OCI-LY3 (cell line): ENCODE results near the gene ZAP70.
"Not testable (repeated sequence)": the region's sequence is repeated elsewhere in the genome, so short reads cannot be mapped to it uniquely, and the experiment has no call there.

Experiments used
- H2AFZ ChIP-seq: fragments of 200-600, 300-600 bp; shearing (Covaris generic); 2 replicates; pipeline ENCODE4 v1.6.0; 2014; ENCODE audit warnings: antibody characterized with exemption, low read depth, low read length
- H3K27ac ChIP-seq: fragments of 200-600, 300-600 bp; sonication (generic); 2 replicates; pipeline ENCODE4 v1.5.1; 2014; ENCODE audit warnings: mild to moderate bottlenecking, low read length, moderate library complexity, mixed read lengths
- H3K27me3 ChIP-seq: fragments of 200-600, 300-600 bp; sonication (generic); 2 replicates; pipeline ENCODE4 v1.6.1; 2014; ENCODE audit warnings: low read depth, low read length, mixed read lengths
- H3K36me3 ChIP-seq: fragments of 200-600, 300-600 bp; sonication (generic); replicated peaks from 2 replicates; pipeline ENCODE3; 2014; ENCODE audit warnings: low read depth, low read length, mixed read lengths
- H3K4me1 ChIP-seq: fragments of 300-600, 200-600 bp; sonication (generic); 2 replicates; pipeline ENCODE4 v1.6.1; 2014; ENCODE audit warnings: low read length, mixed read lengths
- H3K4me2 ChIP-seq: fragments of 200-600, 300-600 bp; sonication (generic); 2 replicates; pipeline ENCODE4 v1.6.1; 2014; ENCODE audit warnings: low read length, mixed read lengths
- H3K4me3 ChIP-seq: fragments of 300-600, 200-600 bp; sonication (generic); 2 replicates; pipeline ENCODE4 v1.5.1; 2014; ENCODE audit warnings: antibody characterized with exemption, mild to moderate bottlenecking, low read length, moderate library complexity
- H3K79me2 ChIP-seq: fragments of 300-600, 200-600 bp; shearing (Covaris generic); 2 replicates; pipeline ENCODE4 v1.6.1; 2014; ENCODE audit warnings: mild to moderate bottlenecking, low read length, mixed read lengths
- H3K9ac ChIP-seq: fragments of 300-600, 200-600 bp; shearing (Covaris generic); 2 replicates; pipeline ENCODE4 v1.6.0; 2014; ENCODE audit warnings: mild to moderate bottlenecking, low read length, moderate library complexity
- H3K9me3 ChIP-seq: fragments of 200-600, 300-600 bp; shearing (Covaris generic); 2 replicates; pipeline ENCODE4 v1.6.1; 2014; ENCODE audit warnings: low read length, mixed read lengths; ENCODE audit not compliant: insufficient read depth
- H4K20me1 ChIP-seq: fragments of 200-600, 300-600 bp; sonication (generic); 2 replicates; pipeline ENCODE4 v1.6.1; 2016; ENCODE audit warnings: low read length, mixed read lengths; ENCODE audit not compliant: insufficient read depth
- EZH2phosphoT487 ChIP-seq: fragments of 200-600 bp; shearing (Covaris generic); IDR thresholded peaks from 2 replicates; pipeline ENCODE4 v1.6.1; 2018; ENCODE audit warnings: antibody characterized with exemption, mixed run types, low read depth
- TF ChIP-seq, protein P1 (sequence below): fragments of 200-600, 300-600 bp; sonication (generic); IDR thresholded peaks from 2 replicates; pipeline ENCODE4 v1.5.1; 2014; ENCODE audit warnings: antibody characterized with exemption, low read length, low read depth

Gene ZAP70

DNA sequence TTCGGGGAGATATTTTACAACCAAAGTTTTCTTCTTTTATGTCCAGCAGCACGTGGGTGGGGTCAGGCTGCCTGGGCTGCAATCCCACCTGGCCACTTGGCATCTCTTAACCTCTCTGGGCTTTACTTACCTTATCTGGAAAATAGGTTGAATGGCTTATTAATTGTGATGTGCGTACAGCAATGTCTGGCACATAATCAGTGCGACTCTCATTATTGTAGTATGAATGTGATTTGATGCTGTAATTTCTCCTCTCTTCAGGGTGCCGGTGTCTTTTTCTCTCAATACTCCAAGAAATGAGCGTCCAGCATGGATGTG is 2.0 kb upstream of the ZAP70 start:
- no peaks in the 10 kb centered on the region for H3K79me2 ChIP-seq
- no peak overlapping the region for H3K4me3 ChIP-seq
- H3K4me1 ChIP-seq, result no peaks in the 10 kb centered on the region
- H3K4me2 ChIP-seq, result no peak overlapping the region
- no peaks in the 10 kb centered on the region for H3K9me3 ChIP-seq
- H3K27me3 ChIP-seq, result no peaks in the 10 kb centered on the region; the same call in 1 of the 2 replicates
- no peak overlapping the region for H2AFZ ChIP-seq
- H4K20me1 ChIP-seq, result no peaks in the 10 kb centered on the region
- TF ChIP-seq, protein P1, sequence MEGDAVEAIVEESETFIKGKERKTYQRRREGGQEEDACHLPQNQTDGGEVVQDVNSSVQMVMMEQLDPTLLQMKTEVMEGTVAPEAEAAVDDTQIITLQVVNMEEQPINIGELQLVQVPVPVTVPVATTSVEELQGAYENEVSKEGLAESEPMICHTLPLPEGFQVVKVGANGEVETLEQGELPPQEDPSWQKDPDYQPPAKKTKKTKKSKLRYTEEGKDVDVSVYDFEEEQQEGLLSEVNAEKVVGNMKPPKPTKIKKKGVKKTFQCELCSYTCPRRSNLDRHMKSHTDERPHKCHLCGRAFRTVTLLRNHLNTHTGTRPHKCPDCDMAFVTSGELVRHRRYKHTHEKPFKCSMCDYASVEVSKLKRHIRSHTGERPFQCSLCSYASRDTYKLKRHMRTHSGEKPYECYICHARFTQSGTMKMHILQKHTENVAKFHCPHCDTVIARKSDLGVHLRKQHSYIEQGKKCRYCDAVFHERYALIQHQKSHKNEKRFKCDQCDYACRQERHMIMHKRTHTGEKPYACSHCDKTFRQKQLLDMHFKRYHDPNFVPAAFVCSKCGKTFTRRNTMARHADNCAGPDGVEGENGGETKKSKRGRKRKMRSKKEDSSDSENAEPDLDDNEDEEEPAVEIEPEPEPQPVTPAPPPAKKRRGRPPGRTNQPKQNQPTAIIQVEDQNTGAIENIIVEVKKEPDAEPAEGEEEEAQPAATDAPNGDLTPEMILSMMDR, result no peak
- TF ChIP-seq EZH2phosphoT487, result no peak
- no peak overlapping the region for H3K9ac ChIP-seq
- no peaks in the 10 kb centered on the region for H3K36me3 ChIP-seq
- H3K27ac ChIP-seq, result no peak overlapping the region

DNA sequence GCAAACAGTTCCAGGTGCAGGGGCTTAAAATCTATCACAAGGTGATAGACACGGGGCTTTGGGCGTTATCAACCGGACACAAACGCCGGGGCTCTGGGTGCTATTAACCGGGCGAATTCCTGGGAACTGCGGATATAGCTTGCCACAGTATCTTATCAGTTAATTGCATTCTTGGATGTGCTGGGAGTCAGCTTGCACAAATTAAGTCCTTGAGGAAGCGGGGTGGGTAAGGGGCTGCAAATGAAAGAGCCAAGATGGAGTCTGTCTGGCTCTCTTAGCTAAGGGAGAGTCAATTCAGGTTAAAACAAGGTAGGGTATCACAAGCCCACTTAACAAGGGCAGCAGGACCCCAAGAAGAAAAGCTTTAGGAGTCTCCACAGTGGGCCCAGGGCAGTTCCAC is 1.2 kb upstream of the ZAP70 start:
- not testable (repeated sequence) for H3K79me2 ChIP-seq, H3K4me3 ChIP-seq, H3K4me2 ChIP-seq, H4K20me1 ChIP-seq, H3K27me3 ChIP-seq, H2AFZ ChIP-seq, H3K9ac ChIP-seq, H3K9me3 ChIP-seq, H3K36me3 ChIP-seq, H3K4me1 ChIP-seq, H3K27ac ChIP-seq

DNA sequence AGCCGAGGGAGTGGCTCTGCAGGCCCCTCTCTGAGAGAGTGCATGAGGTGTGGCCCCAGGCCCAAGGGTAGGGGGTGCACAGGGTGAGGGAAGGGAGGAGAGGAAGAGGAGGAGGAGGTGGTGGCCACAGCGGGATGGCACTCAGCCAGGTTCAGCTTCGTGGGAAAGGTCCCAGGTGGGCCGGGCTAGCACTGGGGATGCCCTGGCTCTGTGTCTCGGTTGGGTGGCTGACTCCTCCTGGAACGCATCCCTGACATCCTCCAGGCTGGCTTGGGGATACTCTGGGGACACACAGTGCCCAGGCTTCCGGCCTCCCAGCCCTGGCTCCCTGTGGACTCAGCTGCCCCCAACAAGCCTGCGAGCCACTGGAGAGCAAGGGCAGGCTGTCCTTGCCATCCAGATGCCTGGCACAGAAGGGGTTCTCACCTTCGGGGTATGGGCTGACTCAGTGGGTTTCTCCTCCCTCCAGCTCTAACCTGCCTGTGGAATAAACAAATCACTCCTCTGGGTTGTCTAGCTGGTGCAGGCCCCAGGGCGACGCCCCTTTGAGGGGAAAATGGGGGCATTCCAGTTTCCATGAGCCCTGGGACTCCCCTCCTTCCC is 582 bp upstream of the ZAP70 start:
- Histone ChIP-seq H3K9me3 (no peaks in the 10 kb centered on the region), H3K4me3 (no peak overlapping the region), H3K79me2 (no peaks in the 10 kb centered on the region), H3K4me1 (no peaks in the 10 kb centered on the region), H3K36me3 (no peaks in the 10 kb centered on the region), H3K4me2 (no peak overlapping the region), H3K27me3 (no peaks in the 10 kb centered on the region; the same call in 1 of the 2 replicates), H4K20me1 (no peaks in the 10 kb centered on the region), H3K27ac (no peak overlapping the region), H3K9ac (no peak overlapping the region), H2AFZ (no peak overlapping the region)
- TF ChIP-seq, protein P1, result no peak
- no peak for TF ChIP-seq EZH2phosphoT487

DNA sequence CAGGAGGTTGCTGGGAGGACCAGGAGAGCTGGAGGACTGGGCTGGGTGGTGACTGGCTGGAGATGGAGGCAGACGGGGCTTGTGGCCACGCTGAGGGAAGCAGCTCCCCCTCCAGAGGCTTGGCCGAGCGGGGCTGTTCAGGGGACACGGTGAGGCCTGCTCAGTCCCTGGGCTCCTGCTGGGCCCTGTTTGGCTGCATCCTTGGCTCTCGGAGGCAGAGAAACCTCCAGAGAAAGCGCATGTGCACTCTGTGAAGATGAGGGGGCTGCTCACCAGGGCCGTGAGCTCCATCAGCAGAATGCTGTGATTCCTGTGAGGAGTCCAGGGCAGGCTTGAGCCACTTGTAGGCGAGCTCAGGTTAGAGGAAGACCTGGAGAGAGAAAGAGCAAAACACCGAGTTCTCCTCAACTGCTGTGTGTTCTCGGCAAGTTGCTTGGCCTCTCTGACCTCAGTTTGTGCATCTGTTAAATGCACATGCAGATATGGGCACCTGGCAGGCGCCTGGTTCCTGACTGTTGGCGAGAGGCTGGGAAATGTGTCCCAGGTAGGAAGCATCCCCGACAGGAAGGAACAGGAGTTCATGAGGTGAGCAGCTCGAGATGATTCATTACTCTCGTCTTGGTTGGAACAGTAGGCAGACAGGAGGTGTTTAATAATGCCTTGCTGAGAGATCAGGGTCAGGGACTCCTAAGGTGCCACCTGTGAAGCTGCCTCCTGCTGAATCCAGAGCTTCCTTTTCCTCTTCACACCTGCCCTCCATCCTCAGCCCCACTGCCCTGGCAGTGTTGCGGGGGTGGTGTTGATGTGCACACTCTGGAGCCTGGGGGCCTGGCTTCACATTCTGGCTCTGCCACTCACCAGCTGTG is 941 bp downstream of the ZAP70 start:
- H3K27ac ChIP-seq, result no peak overlapping the region
- H3K9ac ChIP-seq, result no peak overlapping the region
- no peaks in the 10 kb centered on the region for H3K79me2 ChIP-seq
- H3K9me3 ChIP-seq, result no peaks in the 10 kb centered on the region
- no peak overlapping the region for H3K4me3 ChIP-seq
- no peaks in the 10 kb centered on the region for H3K27me3 ChIP-seq
- H3K4me2 ChIP-seq, result no peak overlapping the region
- TF ChIP-seq, protein P1, result no peak
- H3K36me3 ChIP-seq, result no peaks in the 10 kb centered on the region
- H4K20me1 ChIP-seq, result no peaks in the 10 kb centered on the region
- H2AFZ ChIP-seq, result no peak overlapping the region
- no peaks in the 10 kb centered on the region for H3K4me1 ChIP-seq
